HG03442 (cell line): Measurements from ENCODE around the gene DCLK1.

Experiments used
- ATAC-seq: cut with Tn5 transposase; IDR thresholded peaks from one replicate; pipeline ENCODE4 v1.9.1; 2021; ENCODE audit warnings: mild to moderate bottlenecking, moderate library complexity; ENCODE audit not compliant: unreplicated experiment

The DCLK1 gene

GRCh38 chr13:35796623-35797022, 334.6 kb downstream of the DCLK1 start:
- ATAC-seq = no peak

- no peak for ATAC-seq
Observed at GRCh38 chr13:35794734-35795389, 336.3 kb downstream of the DCLK1 start.

GRCh38 chr13:35793823-35794222, 337.4 kb downstream of the DCLK1 start:
- ATAC-seq = no peak

- ATAC-seq = no peak
Observed at GRCh38 chr13:35792911-35793310, 338.3 kb downstream of the DCLK1 start.

- no peak for ATAC-seq
Observed at GRCh38 chr13:35792021-35792420, 339.2 kb downstream of the DCLK1 start.

- ATAC-seq = no peak
Observed at GRCh38 chr13:35791184-35791851, 339.9 kb downstream of the DCLK1 start.

GRCh38 chr13:35789335-35790165, 341.6 kb downstream of the DCLK1 start:
- ATAC-seq = peak; percentile 81

GRCh38 chr13:35787937-35788336, 343.2 kb downstream of the DCLK1 start:
- no peak for ATAC-seq

GRCh38 chr13:35785576-35786303, 345.4 kb downstream of the DCLK1 start:
- no peak for ATAC-seq

- ATAC-seq = no peak
Observed at GRCh38 chr13:35784286-35784951, 346.8 kb downstream of the DCLK1 start.

GRCh38 chr13:35782793-35783192, 348.4 kb downstream of the DCLK1 start:
- ATAC-seq = no peak

GRCh38 chr13:35781036-35782000, 349.9 kb downstream of the DCLK1 start:
- ATAC-seq = no peak

GRCh38 chr13:35780613-35781012, 350.6 kb downstream of the DCLK1 start:
- ATAC-seq = no peak

GRCh38 chr13:35771898-35772297, 359.3 kb downstream of the DCLK1 start:
- ATAC-seq = no peak

- ATAC-seq = no peak
Observed at GRCh38 chr13:35770756-35771297, 360.4 kb downstream of the DCLK1 start.

- ATAC-seq = no peak
Observed at GRCh38 chr13:35769812-35770211, 361.4 kb downstream of the DCLK1 start.

- no peak for ATAC-seq
Observed at GRCh38 chr13:35768551-35768950, 362.6 kb downstream of the DCLK1 start.

- no peak for ATAC-seq
Observed at GRCh38 chr13:35768073-35768472, 363.1 kb downstream of the DCLK1 start.
